RWPE2 (cell line): ENCODE results near the gene LIMA1.

Experiments
- ATAC-seq: fragments of 200-7000 bp; cut with Tn5 transposase; 3 replicates; pipeline ENCODE4 v1.9.1; 2021; ENCODE audit warnings: low read depth
- DNase-seq: peaks from one replicate; pipeline ENCODE4 v3.0.0-alpha.2; 2020; ENCODE audit warnings: low spot score
- H3K27ac ChIP-seq: fragments of 450-650 bp; 2 replicates; pipeline ENCODE4 v1.5.1; 2017; ENCODE audit warnings: mild to moderate bottlenecking; ENCODE audit not compliant: poor library complexity, severe bottlenecking
- H3K27me3 ChIP-seq: fragments of 250-450 bp; sonication (Bioruptor Pico); 2 replicates; pipeline ENCODE4 v1.5.1; 2021; ENCODE audit warnings: mild to moderate bottlenecking, moderate library complexity; ENCODE audit not compliant: insufficient read depth, poor library complexity, severe bottlenecking
- H3K36me3 ChIP-seq: fragments of 250-450 bp; sonication (Bioruptor Pico); 2 replicates; pipeline ENCODE4 v1.5.1; 2020; ENCODE audit warnings: low read depth, mild to moderate bottlenecking, moderate library complexity
- H3K4me1 ChIP-seq: fragments of 250-450 bp; sonication (Bioruptor Pico); 2 replicates; pipeline ENCODE4 v1.5.1; 2021; ENCODE audit warnings: mild to moderate bottlenecking, moderate library complexity; ENCODE audit not compliant: insufficient read depth, poor library complexity, severe bottlenecking
- H3K4me3 ChIP-seq: fragments of 250-450 bp; sonication (Bioruptor Pico); 2 replicates; pipeline ENCODE4 v1.5.1; 2021; ENCODE audit warnings: mild to moderate bottlenecking, moderate library complexity; ENCODE audit not compliant: severe bottlenecking
- H3K9me3 ChIP-seq: fragments of 250-450 bp; sonication (Bioruptor Pico); 2 replicates; pipeline ENCODE4 v1.5.1; 2021; ENCODE audit warnings: mild to moderate bottlenecking, moderate library complexity; ENCODE audit not compliant: severe bottlenecking
- CTCF ChIP-seq: fragments of 450-650 bp; IDR thresholded peaks from one replicate; pipeline ENCODE4 v1.5.1; 2017; ENCODE audit warnings: mild to moderate bottlenecking, moderate library complexity; ENCODE audit not compliant: poor library complexity, severe bottlenecking

The LIMA1 gene

GRCh38 chr12:50211392-50212070 is 71.8 kb downstream of the LIMA1 start:
- Histone ChIP-seq H3K36me3 (peaks cover 87% of the 10 kb centered on the region), H3K9me3 (no peaks in the 10 kb centered on the region), H3K4me3 (no peak overlapping the region), H3K4me1 (peaks cover 81% of the 10 kb centered on the region), H3K27me3 (no peaks in the 10 kb centered on the region), H3K27ac (peak overlapping the region; percentile 99)
- DNase-seq = no peak
- ATAC-seq = peak; percentile 44
- peak; percentile 41 for TF ChIP-seq CTCF

GRCh38 chr12:50207424-50207823 is 75.9 kb downstream of the LIMA1 start:
- no peak for ATAC-seq
- Histone ChIP-seq H3K4me1 (peaks cover 82% of the 10 kb centered on the region), H3K4me3 (no peak overlapping the region), H3K27me3 (no peaks in the 10 kb centered on the region), H3K36me3 (peaks cover 92% of the 10 kb centered on the region), H3K9me3 (no peaks in the 10 kb centered on the region), H3K27ac (peak overlapping the region; percentile 99)
- no peak for DNase-seq
- TF ChIP-seq CTCF = no peak

- peaks cover 87% of the 10 kb centered on the region for H3K36me3 ChIP-seq
Observed at GRCh38 chr12:50205648-50206047, 77.7 kb downstream of the LIMA1 start.

GRCh38 chr12:50203691-50204090 is 79.6 kb downstream of the LIMA1 start:
- DNase-seq (no peak), ATAC-seq (peak; percentile 14; the same call in 1 of the 3 replicates)
- no peak overlapping the region for H3K4me3 ChIP-seq
- no peaks in the 10 kb centered on the region for H3K9me3 ChIP-seq
- peak overlapping the region; percentile 99 for H3K27ac ChIP-seq
- H3K4me1 ChIP-seq = peaks cover 69% of the 10 kb centered on the region
- H3K36me3 ChIP-seq = peaks cover 94% of the 10 kb centered on the region
- no peaks in the 10 kb centered on the region for H3K27me3 ChIP-seq
- no peak for TF ChIP-seq CTCF

More at GRCh38 chr12:50205648-50206047, 77.7 kb downstream of the LIMA1 start:
- no peak for TF ChIP-seq CTCF
- Histone ChIP-seq H3K27ac (peak overlapping the region; percentile 99), H3K27me3 (no peaks in the 10 kb centered on the region), H3K9me3 (no peaks in the 10 kb centered on the region), H3K4me3 (no peak overlapping the region), H3K4me1 (peaks cover 82% of the 10 kb centered on the region)
- no peak for ATAC-seq
- no peak for DNase-seq

- no peaks in the 10 kb centered on the region for H3K27me3 ChIP-seq
- ATAC-seq = peak; percentile 91
- H3K4me1 ChIP-seq = peaks cover 71% of the 10 kb centered on the region
- H3K4me3 ChIP-seq = no peak overlapping the region
- no peak for TF ChIP-seq CTCF
- H3K36me3 ChIP-seq = peaks cover 94% of the 10 kb centered on the region
- no peaks in the 10 kb centered on the region for H3K9me3 ChIP-seq
- H3K27ac ChIP-seq = peak overlapping the region; percentile 99
- DNase-seq = peak; percentile 90
Observed at GRCh38 chr12:50201987-50202521, 81.3 kb downstream of the LIMA1 start.
